Small intestine (tissue), 7 donors: ENCODE data around the gene SWAP70. TPM values are rescaled to one million over a fixed set of nuclear protein-coding genes. Genes with fewer than 3 reads are reported as not detected.

Experiments
- DNase-seq, 2 donors: peaks; one replicate each; pipeline versions ENCODE4 v3.0.0 to v3.0.0-alpha.2; 2013
- FAIRE-seq: peaks from 2 replicates; lab custom pipeline; 2012; peaks lifted over from hg19 to GRCh38; lab: Jason Lieb, UNC
- H3K27ac ChIP-seq, 3 donors: one replicate each; pipeline ENCODE4 v1.5.1; 2013; ENCODE audit warnings: low read length in 2 of 3, mild to moderate bottlenecking in 2 of 3, control low read depth in 1 of 3, inconsistent platforms in 1 of 3, low read depth in 1 of 3, moderate library complexity in 1 of 3
- H3K27me3 ChIP-seq, 3 donors: one replicate each; pipeline ENCODE4 v1.6.1; 2013; ENCODE audit warnings: low read length in 3 of 3, inconsistent platforms in 1 of 3; ENCODE audit not compliant: control insufficient read depth in 3 of 3, insufficient read depth in 3 of 3
- H3K36me3 ChIP-seq, 3 donors: one replicate each; pipeline ENCODE4 v1.6.1; 2013; ENCODE audit warnings: low read length in 3 of 3, inconsistent platforms in 1 of 3, low read depth in 1 of 3, mild to moderate bottlenecking in 1 of 3, moderate library complexity in 1 of 3; ENCODE audit not compliant: control insufficient read depth in 3 of 3, insufficient read depth in 2 of 3
- H3K4me1 ChIP-seq, 3 donors: one replicate each; pipeline ENCODE4 v1.6.1; 2013; ENCODE audit warnings: low read length in 2 of 3, inconsistent platforms in 1 of 3, low read depth in 1 of 3, mild to moderate bottlenecking in 1 of 3, moderate library complexity in 1 of 3; ENCODE audit not compliant: control insufficient read depth in 3 of 3, insufficient read depth in 2 of 3
- H3K4me3 ChIP-seq, 3 donors: one replicate each; pipeline ENCODE4 v1.5.1; 2013; ENCODE audit warnings: low read length in 3 of 3, control low read depth in 1 of 3, inconsistent platforms in 1 of 3, low read depth in 1 of 3, mild to moderate bottlenecking in 1 of 3, moderate library complexity in 1 of 3
- H3K9me3 ChIP-seq, 2 donors: one replicate each; pipeline ENCODE4 v1.6.1; 2013; ENCODE audit warnings: low read depth in 1 of 2, low read length in 1 of 2; ENCODE audit not compliant: control insufficient read depth in 2 of 2, insufficient read depth in 1 of 2
- WGBS, 3 donors: extraction: QIAGEN DNeasy Blood & Tissue Kit; methylation state at CpG; one replicate each; pipeline ENCODE4 v1.1.7; 2013; 5-methylcytosine and 5-hydroxymethylcytosine counted together
- polyA plus RNA-seq, 4 donors: library from polyadenylated mRNA; stranded (reverse) in 3 of 4; unstranded in 1 of 4; fragments of 200-250 nt in 3 of 4; fragments of 120-200 nt in 1 of 4; gene quantifications; one replicate each; pipeline versions ENCODE4 v1.2.1 to v1.2.3, GENCODE V29; 2013
- donor health status: healthy with polysubstance abuse.
- donor health status: control.
- donor health status: control.
- donor health status: Bipolar disorder and iron deficiency.
- donor health status: healthy.

The SWAP70 gene
- polyA plus RNA-seq, 4 donors: 12.2 to 20.0 (median 12.6) TPM

DNA sequence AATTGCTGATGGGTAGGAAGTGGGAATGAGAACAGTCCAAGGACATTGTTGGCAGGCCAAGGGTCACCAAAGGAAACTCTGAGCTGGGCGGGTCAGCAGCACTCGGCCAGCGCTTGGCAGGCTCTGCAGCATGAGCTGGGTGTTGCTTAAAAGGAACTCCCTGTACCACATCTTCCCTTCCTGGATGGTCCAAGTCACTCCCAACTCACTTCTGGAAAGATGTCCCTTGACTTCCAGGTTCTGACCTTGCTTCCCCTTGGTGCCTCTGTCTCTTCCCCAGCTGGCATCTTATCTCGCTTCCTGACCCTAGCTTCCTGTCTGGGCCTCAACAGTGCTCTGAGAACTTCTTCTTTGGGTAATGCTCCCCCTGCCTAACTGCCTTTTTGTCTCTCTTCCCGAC is 24.8 kb upstream of the SWAP70 start:
- Histone ChIP-seq H3K36me3 (no peaks in the 10 kb centered on the region), H3K9me3 (no peaks in the 10 kb centered on the region), H3K4me1 (peaks cover 0 to 22% (median 2%) of the 10 kb centered on the region in 3 donors), H3K27me3 (no peaks in the 10 kb centered on the region), H3K27ac (peak overlapping the region in 1 of 3 donors; percentile 60), H3K4me3 (no peak overlapping the region)
- WGBS, 3 donors: 41 to 51% (median 45%) methylated on average over 5 of the region's 5 CpGs
- DNase-seq: peak; percentile 37 to 84
- no peak for FAIRE-seq

GRCh38 chr11:9639985-9640384 is 23.9 kb upstream of the SWAP70 start:
- peaks cover 0 to 28% (median 2%) of the 10 kb centered on the region in 3 donors for H3K4me1 ChIP-seq
- 63 to 79% (median 77%) methylated on average over 4 of the region's 4 CpGs for WGBS, 3 donors
- no peaks in the 10 kb centered on the region for H3K27me3 ChIP-seq
- H3K9me3 ChIP-seq: no peaks in the 10 kb centered on the region
- DNase-seq (peak; percentile 37 to 39), FAIRE-seq (no peak)
- H3K36me3 ChIP-seq: no peaks in the 10 kb centered on the region
- H3K27ac ChIP-seq: no peak overlapping the region
- no peak overlapping the region for H3K4me3 ChIP-seq

GRCh38 chr11:9642894-9643293 is 21.0 kb upstream of the SWAP70 start:
- no peak for FAIRE-seq
- Histone ChIP-seq H3K4me1 (peaks cover 0 to 33% (median 2%) of the 10 kb centered on the region in 3 donors), H3K9me3 (peaks cover 0 to 4% of the 10 kb centered on the region in 2 donors), H3K36me3 (no peaks in the 10 kb centered on the region), H3K27ac (no peak overlapping the region), H3K4me3 (no peak overlapping the region), H3K27me3 (no peaks in the 10 kb centered on the region)
- no peak for DNase-seq
- WGBS, 3 donors: 77 to 90% (median 78%) methylated on average over 2 of the region's 2 CpGs

DNA sequence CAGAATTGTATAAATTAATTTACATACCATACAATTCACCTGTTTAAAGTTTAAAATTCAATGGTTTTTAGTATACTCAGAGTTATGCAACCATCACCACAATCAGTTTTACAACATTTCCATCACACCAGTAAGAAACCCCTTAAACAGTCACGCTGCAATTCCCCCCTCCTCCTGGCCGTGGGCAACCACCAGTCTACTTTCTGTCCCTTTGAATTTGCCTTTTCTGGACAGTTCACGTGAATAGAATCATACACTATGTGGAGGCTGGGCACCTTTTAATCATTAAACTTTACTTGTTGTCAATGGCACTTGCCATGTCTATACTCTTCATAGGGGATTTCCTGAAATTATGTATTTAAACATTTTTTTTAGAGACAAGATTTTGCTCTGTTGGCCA is 20.1 kb upstream of the SWAP70 start:
- 49 to 63% (median 56%) methylated on average over 3 of the region's 3 CpGs for WGBS, 3 donors
- Histone ChIP-seq H3K27ac (peak overlapping the region in 1 of 3 donors; percentile 26), H3K4me3 (no peak overlapping the region), H3K4me1 (peaks cover 0 to 33% (median 0%) of the 10 kb centered on the region in 3 donors), H3K27me3 (no peaks in the 10 kb centered on the region), H3K9me3 (peaks cover 0 to 4% of the 10 kb centered on the region in 2 donors), H3K36me3 (no peaks in the 10 kb centered on the region)
- FAIRE-seq (no peak), DNase-seq (peak in 1 of 2 donors; percentile 40)

DNA sequence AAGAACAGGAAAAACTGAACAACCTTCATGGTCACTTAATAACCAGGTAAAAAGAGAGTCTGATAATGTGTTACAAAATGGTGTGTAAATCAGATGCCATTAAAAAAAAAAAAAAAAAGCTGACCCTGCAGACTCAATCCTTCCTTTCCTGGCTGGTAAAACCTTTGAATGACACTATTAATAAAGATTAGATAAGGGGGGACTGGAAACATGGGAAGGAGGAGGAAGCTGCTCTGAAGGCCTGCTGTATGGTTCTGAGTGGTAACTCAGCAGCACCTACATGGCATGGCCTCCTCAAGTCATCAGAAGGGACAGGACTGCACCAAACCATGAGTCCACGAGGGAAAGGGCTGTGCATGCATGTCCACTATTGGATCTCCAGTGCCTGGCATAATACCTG is 18.0 kb upstream of the SWAP70 start:
- Histone ChIP-seq H3K36me3 (no peaks in the 10 kb centered on the region), H3K4me1 (peaks cover 0 to 23% (median 0%) of the 10 kb centered on the region in 3 donors), H3K4me3 (no peak overlapping the region), H3K27me3 (no peaks in the 10 kb centered on the region), H3K27ac (peak overlapping the region in 1 of 3 donors; percentile 19), H3K9me3 (peaks cover 0 to 4% of the 10 kb centered on the region in 2 donors)
- FAIRE-seq (no peak), DNase-seq (peak; percentile 46 to 75)
- 19 to 69% (median 44%) methylated on average over 1 of the region's 1 CpG for WGBS, 3 donors

DNA sequence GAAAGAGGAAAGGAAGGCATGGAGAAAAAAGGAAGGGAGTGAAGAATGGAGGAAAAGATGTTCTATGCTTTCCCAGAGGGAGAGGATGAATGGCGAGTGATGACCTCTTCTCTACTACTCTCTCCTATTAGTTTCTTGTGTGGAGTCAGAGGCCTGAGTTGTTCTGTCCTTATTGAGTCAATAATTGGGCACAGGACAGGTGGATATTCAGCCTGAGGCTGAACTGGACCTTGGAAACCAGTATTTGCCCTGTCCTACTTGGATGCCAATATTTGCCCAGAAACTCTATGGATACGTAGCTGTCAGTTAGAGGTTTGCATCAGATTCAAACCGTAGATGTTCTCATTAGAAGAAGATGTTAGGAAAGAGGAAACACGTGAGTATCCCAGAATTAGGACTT is 17.6 kb upstream of the SWAP70 start:
- no peak overlapping the region for H3K27ac ChIP-seq
- 87 to 95% (median 91%) methylated on average over 4 of the region's 4 CpGs for WGBS, 3 donors
- no peak for FAIRE-seq

GRCh38 chr11:9651481-9651880 is 12.4 kb upstream of the SWAP70 start:
- no peak overlapping the region for H3K4me3 ChIP-seq
- peaks cover 2 to 8% (median 3%) of the 10 kb centered on the region in 3 donors for H3K4me1 ChIP-seq
- peak overlapping the region; percentile 39 to 82 (median 69) for H3K27ac ChIP-seq
- FAIRE-seq (no peak), DNase-seq (peak in 1 of 2 donors; percentile 28)
- H3K36me3 ChIP-seq: no peaks in the 10 kb centered on the region
- no peaks in the 10 kb centered on the region for H3K27me3 ChIP-seq
- peaks cover 0 to 4% of the 10 kb centered on the region in 2 donors for H3K9me3 ChIP-seq
- WGBS, 3 donors: 62 to 85% (median 67%) methylated on average over 7 of the region's 7 CpGs

More for the DNA sequence above, 17.6 kb upstream of the SWAP70 start:
- no peak for DNase-seq
- peaks cover 0 to 23% (median 0%) of the 10 kb centered on the region in 3 donors for H3K4me1 ChIP-seq
- no peaks in the 10 kb centered on the region for H3K27me3 ChIP-seq
- H3K4me3 ChIP-seq: no peak overlapping the region
- H3K36me3 ChIP-seq: no peaks in the 10 kb centered on the region
- H3K9me3 ChIP-seq: peaks cover 0 to 4% of the 10 kb centered on the region in 2 donors

DNA sequence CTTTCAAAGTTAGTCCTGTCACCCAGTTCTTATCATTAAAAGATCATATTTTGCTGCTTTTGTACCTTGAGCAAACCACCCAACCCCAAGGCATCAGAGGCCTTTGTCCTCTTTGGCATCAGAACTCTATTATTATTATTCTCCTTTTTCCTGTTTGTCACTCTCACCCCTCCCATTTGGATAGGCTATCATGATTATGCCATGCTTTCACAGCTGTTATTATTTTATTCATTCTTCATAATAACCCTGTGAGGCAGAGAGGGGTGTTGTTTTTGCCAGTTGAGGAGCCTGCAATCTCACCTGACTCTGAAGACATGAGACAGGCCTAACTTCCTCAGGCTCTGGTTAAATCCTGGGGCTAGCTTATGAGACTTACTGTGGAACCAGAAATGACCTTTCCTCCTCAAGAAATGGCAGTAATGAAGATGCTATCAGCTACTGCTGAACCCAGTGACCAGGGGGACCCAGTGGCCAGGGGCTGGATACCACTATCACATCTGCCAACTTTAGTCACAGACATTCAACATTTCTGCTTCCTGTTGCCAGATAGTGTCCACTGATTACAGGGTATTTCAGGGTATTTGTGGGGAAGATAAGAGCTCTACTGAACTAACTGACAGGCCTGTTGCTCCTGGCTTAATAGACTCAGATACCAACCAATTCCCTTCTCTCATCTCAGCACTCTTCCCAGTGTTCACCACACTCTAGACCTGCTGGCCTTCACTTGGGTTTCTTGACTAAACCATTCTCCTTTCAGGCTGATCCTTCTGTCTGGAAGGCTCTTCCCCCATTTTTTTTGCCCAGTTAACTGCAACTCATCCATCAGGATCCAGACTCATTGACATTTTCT is 11.8 kb upstream of the SWAP70 start:
- Histone ChIP-seq H3K27ac (peak overlapping the region; percentile 37 to 69 (median 39)), H3K36me3 (no peaks in the 10 kb centered on the region), H3K9me3 (peaks cover 0 to 4% of the 10 kb centered on the region in 2 donors), H3K4me1 (peaks cover 2 to 8% (median 3%) of the 10 kb centered on the region in 3 donors), H3K27me3 (no peaks in the 10 kb centered on the region), H3K4me3 (no peak overlapping the region)
- FAIRE-seq (no peak), DNase-seq (peak in 1 of 2 donors; percentile 59)
